ENCODE measurements around the gene DZIP3. TPM values are rescaled to one million over a fixed set of nuclear protein-coding genes. Genes with fewer than 3 reads are reported as not detected.
A peak's percentile ranks its signal among the peaks of the same experiment; 100 is the strongest.

Gene DZIP3
- polyA plus RNA-seq, 3 donors from 2014 or later = 6.8 to 11.7 (median 9.8) TPM

DNA sequence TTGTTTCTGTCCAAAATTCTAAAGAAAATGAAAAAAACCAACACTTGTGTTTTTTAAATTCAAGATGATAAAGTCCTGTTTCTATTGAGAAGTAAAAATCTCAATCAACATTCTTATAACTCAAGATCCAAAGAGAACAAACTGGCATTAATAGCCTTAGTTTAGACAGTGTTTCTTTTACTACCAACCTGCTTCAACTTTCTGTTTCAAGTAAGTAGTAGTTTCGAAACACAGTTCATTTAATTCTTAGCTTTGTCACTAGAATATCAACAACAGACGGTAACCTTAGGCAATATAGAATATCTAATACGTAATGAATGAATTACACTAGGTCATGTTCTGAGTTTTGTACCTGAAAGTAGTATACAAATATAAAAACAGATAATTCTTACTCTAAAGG lies 24.0 kb upstream of the DZIP3 start:
- peaks cover 0 to 5% (median 0%) of the 10 kb centered on the region in 3 donors for H3K36me3 Mint-ChIP-seq
- no peaks in the 10 kb centered on the region for H3K27me3 Mint-ChIP-seq (ENCODE audit: low read depth in 3 of 3)
- no peak overlapping the region for H3K4me3 Mint-ChIP-seq
- H3K9me3 Mint-ChIP-seq = no peaks in the 10 kb centered on the region
- no peak for DNase-seq
- no peak overlapping the region for H3K27ac Mint-ChIP-seq
- no peaks in the 10 kb centered on the region for H3K4me1 Mint-ChIP-seq

DNA sequence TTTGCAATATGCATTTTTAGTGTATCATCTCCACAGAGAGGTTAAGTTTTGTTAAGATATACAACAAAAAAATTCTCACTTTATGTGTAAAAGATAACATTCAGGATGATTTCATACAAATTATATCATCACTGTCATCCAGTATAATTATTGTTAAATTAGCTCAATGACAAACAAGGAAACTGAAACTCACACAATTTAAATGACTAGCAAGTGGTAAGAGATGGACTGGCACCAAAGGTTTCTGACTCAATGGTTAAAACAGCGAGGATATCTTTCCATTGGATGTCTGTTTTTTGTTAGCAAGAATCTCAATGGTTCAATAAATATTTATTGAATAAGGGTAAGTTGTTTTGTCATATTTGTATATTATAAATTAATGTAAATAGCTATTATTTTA lies 22.9 kb upstream of the DZIP3 start:
- Mint-ChIP-seq H3K36me3 (peaks cover 0 to 5% (median 0%) of the 10 kb centered on the region in 3 donors), H3K9me3 (no peaks in the 10 kb centered on the region), H3K4me3 (no peak overlapping the region), H3K27me3 (ENCODE audit: low read depth in 3 of 3) (no peaks in the 10 kb centered on the region), H3K27ac (no peak overlapping the region), H3K4me1 (no peaks in the 10 kb centered on the region)
- no peak for DNase-seq

DNA sequence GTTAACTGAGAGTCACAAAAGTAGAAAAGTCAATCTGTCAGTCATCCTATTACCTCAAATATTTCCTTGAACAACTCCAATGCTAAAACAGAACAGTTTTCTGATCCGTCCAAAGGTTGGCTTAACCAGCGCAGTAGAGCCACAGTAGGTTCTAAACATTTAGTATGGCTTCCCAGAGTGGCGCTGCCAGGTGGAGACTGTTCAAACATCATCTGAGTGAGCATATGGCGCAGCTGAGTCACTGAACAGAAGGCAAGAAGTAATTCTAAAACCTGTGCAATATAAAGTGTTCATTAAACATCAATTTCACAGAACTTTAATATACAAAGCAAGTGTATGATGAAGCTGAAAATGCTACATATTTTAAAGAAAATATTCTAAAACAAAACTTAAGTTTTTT lies 20.2 kb upstream of the DZIP3 start:
- H3K27me3 Mint-ChIP-seq (ENCODE audit: low read depth in 3 of 3) = no peaks in the 10 kb centered on the region
- no peaks in the 10 kb centered on the region for H3K4me1 Mint-ChIP-seq
- peaks cover 0 to 15% (median 15%) of the 10 kb centered on the region in 3 donors for H3K36me3 Mint-ChIP-seq

DNA sequence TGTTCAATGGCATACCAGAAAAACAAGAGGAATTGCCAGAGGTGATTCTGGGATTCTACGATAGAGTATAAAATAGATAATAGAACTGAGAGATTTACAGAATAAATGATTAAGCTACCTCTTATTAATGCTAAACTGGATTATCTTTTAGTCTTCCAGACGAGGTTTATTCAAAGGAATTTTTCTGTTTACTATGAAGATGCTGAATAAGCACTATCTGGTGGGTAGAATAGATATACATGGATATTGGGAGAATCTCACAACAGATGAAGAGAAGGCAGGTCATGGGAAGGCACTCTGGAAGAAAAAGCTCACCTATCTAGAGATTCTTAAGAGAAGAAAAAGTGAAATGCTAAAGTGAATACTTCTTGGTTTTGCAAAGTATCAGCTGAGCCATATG lies 11.5 kb upstream of the DZIP3 start:
- DNase-seq = no peak
- Mint-ChIP-seq H3K4me1 (no peaks in the 10 kb centered on the region), H3K4me3 (no peak overlapping the region), H3K27me3 (ENCODE audit: low read depth in 3 of 3) (no peaks in the 10 kb centered on the region), H3K9me3 (peaks cover 0 to 2% (median 0%) of the 10 kb centered on the region in 6 donors), H3K27ac (no peak overlapping the region), H3K36me3 (peaks cover 6 to 18% (median 9%) of the 10 kb centered on the region in 3 donors)

More for the DNA sequence above, 20.2 kb upstream of the DZIP3 start:
- peaks cover 0 to 2% (median 0%) of the 10 kb centered on the region in 6 donors for H3K9me3 Mint-ChIP-seq
- no peak overlapping the region for H3K4me3 Mint-ChIP-seq
- no peak for DNase-seq
- H3K27ac Mint-ChIP-seq = no peak overlapping the region

DNA sequence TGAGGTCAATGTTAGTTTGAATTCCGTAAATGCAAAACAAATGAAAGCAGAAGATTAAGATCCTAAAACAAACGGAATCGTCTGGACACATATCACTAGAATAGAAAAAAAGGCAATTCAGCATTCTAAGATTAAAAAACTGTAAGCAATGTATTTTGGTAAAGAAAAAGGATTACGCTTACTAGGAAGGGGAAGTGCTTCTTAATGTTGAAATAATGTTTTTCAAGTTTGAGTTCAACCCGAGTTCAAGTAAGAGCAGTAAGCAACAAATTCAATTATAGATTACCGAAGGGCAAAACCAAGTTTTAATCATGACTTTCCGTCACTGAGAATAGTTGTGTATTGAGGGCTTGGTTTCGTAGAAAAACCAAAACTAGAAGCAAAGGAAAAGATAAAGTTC lies 921 bp upstream of the DZIP3 start:
- Mint-ChIP-seq H3K4me3 (peak overlapping the region; percentile 91 to 100 (median 99)), H3K36me3 (no peaks in the 10 kb centered on the region), H3K4me1 (peaks cover 19 to 32% of the 10 kb centered on the region in 2 donors), H3K27ac (peak overlapping the region; percentile 94 to 100 (median 99)), H3K27me3 (ENCODE audit: low read depth in 3 of 3) (peaks cover 5 to 12% (median 9%) of the 10 kb centered on the region in 3 donors), H3K9me3 (no peaks in the 10 kb centered on the region)
- DNase-seq = peak in 1 of 3 donors; percentile 0

DNA sequence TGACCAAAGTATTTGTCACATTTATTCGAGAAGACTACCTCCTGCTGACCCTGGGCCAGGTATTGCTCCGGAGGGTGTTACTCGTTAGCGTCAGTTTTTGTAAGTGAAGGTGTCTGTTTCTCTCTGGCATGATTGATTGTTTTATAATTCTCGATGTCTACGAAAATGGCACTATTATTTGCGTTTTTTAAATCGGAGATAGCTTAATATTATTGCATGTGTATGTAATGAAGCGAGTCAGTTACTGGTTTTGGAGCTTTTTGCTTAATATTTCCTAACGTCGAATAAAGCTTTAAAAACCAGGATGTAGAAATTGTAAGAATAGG lies 439 bp downstream of the DZIP3 start:
- H3K4me1 Mint-ChIP-seq = peaks cover 19 to 32% of the 10 kb centered on the region in 2 donors

DNA sequence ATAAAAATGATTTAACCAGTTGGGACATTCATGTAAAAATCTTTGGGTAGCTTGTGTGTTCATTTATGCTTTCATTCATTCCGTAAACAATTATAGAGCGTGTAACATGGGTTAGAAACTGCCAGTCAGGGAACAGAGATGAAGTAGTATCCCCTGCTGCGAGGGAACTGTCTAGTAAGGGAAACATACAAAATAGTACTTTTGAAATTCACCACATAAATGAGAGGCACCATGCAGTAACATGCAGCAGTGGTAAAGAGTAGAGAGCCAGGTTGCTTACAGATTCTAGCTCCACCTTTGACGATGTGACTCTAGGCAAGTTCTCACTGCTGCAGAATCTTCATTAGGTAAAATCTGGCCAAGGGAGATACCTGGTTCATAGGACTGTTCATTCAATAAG lies 938 bp downstream of the DZIP3 start:
- H3K4me1 Mint-ChIP-seq = peaks cover 19 to 32% of the 10 kb centered on the region in 2 donors
- H3K27ac Mint-ChIP-seq = peak overlapping the region; percentile 94 to 100 (median 99)
- no peaks in the 10 kb centered on the region for H3K9me3 Mint-ChIP-seq
- DNase-seq = no peak
- peaks cover 5 to 12% (median 9%) of the 10 kb centered on the region in 3 donors for H3K27me3 Mint-ChIP-seq (ENCODE audit: low read depth in 3 of 3)
- H3K4me3 Mint-ChIP-seq = peak overlapping the region; percentile 91 to 100 (median 99)
- no peaks in the 10 kb centered on the region for H3K36me3 Mint-ChIP-seq

More for the DNA sequence above, 439 bp downstream of the DZIP3 start:
- Mint-ChIP-seq H3K27ac (peak overlapping the region; percentile 94 to 100 (median 99)), H3K36me3 (no peaks in the 10 kb centered on the region), H3K9me3 (no peaks in the 10 kb centered on the region), H3K4me3 (peak overlapping the region; percentile 91 to 100 (median 99)), H3K27me3 (ENCODE audit: low read depth in 3 of 3) (peaks cover 5 to 12% (median 9%) of the 10 kb centered on the region in 3 donors)
- DNase-seq = no peak

DNA sequence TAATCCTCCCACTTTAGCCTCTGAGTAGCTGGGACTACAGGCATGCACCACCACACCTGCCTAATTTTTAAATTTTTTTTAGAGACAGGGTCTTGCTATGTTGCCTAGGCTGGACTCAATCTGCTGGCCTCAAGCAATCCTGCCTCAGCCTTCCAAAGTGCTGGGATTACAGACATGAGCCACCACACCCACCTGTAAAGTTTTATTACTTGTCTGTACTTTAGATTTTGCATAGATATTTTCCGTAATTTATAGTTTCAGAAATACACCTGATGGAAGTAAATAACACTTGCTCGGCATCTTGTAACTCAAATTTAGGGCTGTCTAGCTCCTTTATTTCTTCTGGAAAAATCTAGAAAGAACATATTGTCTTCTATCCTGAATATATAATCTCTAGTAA lies 5.8 kb downstream of the DZIP3 start:
- Mint-ChIP-seq H3K36me3 (peaks cover 0 to 4% (median 0%) of the 10 kb centered on the region in 3 donors), H3K27me3 (ENCODE audit: low read depth in 3 of 3) (peaks cover 0 to 2% (median 1%) of the 10 kb centered on the region in 3 donors), H3K9me3 (no peaks in the 10 kb centered on the region), H3K27ac (no peak overlapping the region), H3K4me1 (peaks cover 6 to 11% of the 10 kb centered on the region in 2 donors), H3K4me3 (no peak overlapping the region)
- DNase-seq = no peak

DNA sequence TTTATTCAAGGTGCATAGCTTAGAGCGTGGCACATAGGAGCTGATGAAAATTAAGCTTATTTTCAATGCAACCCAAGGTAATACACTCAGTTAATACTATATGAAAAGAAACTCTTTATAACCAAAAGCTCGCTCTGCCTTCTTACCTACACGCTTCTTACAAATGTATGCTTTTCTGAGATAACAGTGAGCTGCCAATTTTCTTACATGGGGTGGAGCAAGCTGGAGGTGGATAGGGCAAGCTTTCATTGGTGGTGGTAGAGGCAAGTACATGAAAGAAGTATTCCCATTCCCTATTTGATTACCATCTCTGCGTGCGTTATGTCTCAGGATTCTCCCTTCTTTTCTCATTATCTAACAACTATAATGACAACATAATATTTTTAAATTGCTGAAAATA lies 8.9 kb downstream of the DZIP3 start:
- H3K27ac Mint-ChIP-seq = no peak overlapping the region
- no peaks in the 10 kb centered on the region for H3K9me3 Mint-ChIP-seq
- peaks cover 14 to 18% of the 10 kb centered on the region in 2 donors for H3K4me1 Mint-ChIP-seq
- peaks cover 0 to 4% (median 0%) of the 10 kb centered on the region in 3 donors for H3K36me3 Mint-ChIP-seq
- DNase-seq = no peak
- peaks cover 0 to 1% (median 0%) of the 10 kb centered on the region in 3 donors for H3K27me3 Mint-ChIP-seq (ENCODE audit: low read depth in 3 of 3)
- no peak overlapping the region for H3K4me3 Mint-ChIP-seq

DNA sequence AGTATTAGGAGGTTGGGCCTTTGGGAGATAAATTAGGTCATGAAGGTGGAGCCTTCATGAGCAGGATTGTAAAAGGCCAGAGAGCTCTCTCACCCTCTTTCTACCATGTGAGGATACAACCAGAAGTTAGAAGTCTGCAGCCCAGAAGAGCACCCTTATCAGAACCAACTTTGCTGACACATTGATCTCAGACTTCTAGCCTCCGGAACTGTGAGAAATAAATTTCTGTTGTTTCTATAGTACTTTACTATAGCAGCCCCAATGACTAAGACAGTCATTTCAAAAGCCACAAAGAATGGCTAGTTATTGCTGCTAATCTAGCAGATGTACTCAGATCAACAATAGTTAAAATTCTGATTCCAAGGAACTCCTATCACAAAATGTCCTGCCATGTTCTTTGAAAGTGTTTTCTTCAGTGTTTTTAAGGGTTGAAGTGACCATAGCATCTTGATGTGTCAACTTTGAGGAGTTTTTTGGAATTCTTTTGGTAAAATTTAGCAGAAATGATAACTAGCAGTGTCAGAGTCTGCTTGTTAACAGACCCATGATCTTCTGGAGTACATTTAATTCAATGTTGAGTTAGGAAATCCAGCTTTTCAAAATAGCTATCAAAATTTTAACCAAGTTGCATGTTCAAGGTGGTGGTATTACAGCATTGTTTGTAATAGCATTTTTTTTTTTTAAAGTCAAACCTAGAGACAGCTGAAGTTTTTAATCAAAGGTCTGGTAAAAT lies 10.3 kb downstream of the DZIP3 start:
- no peak for DNase-seq
- H3K4me1 Mint-ChIP-seq = peaks cover 29 to 33% of the 10 kb centered on the region in 2 donors
- H3K36me3 Mint-ChIP-seq = peaks cover 0 to 4% (median 0%) of the 10 kb centered on the region in 3 donors
- H3K27ac Mint-ChIP-seq = no peak overlapping the region
- H3K4me3 Mint-ChIP-seq = no peak overlapping the region
- H3K27me3 Mint-ChIP-seq (ENCODE audit: low read depth in 3 of 3) = peaks cover 0 to 2% (median 1%) of the 10 kb centered on the region in 3 donors
- H3K9me3 Mint-ChIP-seq = no peaks in the 10 kb centered on the region

DNA sequence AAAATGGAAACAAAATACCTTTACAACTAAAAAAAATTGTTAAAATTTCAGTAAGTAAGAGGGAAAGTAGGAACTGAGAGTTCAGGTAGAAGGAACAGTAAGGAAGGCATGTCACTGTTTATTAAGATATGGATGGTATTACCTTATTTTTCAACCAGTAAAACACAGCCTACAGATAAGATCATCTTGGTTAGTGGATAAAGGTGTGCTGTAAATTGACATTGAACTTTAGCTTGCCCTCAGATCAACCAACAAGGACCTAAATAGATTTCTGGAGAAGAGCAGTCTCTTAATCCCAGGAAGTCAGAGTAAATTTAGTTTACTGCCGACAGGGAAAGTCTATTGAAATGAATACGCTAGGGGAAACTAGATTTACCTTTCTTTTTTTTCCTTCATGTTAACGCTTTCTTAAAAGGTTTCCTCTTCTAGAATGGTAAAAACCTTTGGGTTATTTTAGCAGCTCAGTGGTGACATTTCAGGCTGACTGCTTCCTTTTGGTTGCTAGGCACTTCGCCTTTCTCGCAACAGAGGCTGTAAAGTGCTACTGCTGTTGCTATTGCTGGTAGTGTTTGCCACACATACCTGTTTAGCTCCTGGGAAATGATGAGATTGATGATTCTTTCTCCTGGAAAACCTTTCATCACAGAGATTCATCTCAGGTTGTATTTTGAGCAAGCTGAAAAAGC lies 12.9 kb downstream of the DZIP3 start:
- Mint-ChIP-seq H3K27ac (peak overlapping the region; percentile 54 to 94 (median 88)), H3K4me1 (peaks cover 32 to 42% of the 10 kb centered on the region in 2 donors), H3K27me3 (ENCODE audit: low read depth in 3 of 3) (peaks cover 0 to 2% (median 0%) of the 10 kb centered on the region in 3 donors), H3K4me3 (peak overlapping the region; percentile 62 to 83 (median 66)), H3K9me3 (no peaks in the 10 kb centered on the region), H3K36me3 (peaks cover 0 to 9% (median 0%) of the 10 kb centered on the region in 3 donors)
- DNase-seq = peak; percentile 34 to 40 (median 34)

DNA sequence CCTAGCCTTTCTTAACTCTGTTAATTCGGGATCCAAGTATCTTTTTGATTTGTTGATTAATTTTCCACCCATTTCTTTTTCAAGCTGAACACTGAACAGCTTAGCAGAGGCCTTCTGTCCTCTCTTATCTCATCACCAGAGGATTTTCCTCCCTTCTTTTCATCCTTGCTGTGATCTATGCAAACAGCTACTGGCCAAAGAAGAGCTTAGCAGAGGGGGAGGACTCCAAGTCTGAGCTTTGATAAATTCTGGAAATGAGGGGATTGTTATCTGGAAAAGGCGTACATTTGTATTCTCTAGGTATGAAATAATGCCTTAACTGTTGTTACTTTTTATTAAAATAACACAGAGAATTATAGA lies 13.4 kb downstream of the DZIP3 start:
- H3K27ac Mint-ChIP-seq = peak overlapping the region; percentile 54 to 94 (median 88)
- peaks cover 0 to 9% (median 3%) of the 10 kb centered on the region in 3 donors for H3K36me3 Mint-ChIP-seq
- peaks cover 32 to 42% of the 10 kb centered on the region in 2 donors for H3K4me1 Mint-ChIP-seq
- no peak for DNase-seq
- H3K4me3 Mint-ChIP-seq = peak overlapping the region; percentile 58 to 83 (median 66)
- H3K9me3 Mint-ChIP-seq = no peaks in the 10 kb centered on the region
- H3K27me3 Mint-ChIP-seq (ENCODE audit: low read depth in 3 of 3) = peaks cover 0 to 2% (median 0%) of the 10 kb centered on the region in 3 donors

DNA sequence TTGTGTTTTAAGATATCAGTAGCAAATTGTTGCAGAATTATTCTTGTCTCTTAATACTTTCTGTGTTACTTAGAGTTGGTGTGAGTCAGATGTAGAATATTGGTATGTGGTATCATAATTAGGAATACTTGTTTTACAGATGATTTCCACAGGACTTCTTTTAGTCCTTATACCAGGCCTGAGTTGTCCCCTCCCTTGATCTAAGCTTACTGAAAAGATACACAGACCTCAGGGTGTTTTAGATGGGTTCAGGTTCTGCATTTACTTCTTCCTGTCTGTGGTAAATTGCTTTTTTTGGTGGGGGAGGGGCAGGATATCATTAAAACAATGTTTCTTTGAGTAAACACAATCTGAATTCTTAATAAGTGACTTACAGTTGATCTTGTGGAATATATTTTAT lies 14.2 kb downstream of the DZIP3 start:
- DNase-seq = peak; percentile 18 to 29 (median 20)
- peak overlapping the region; percentile 37 to 94 (median 94) for H3K27ac Mint-ChIP-seq
- H3K4me3 Mint-ChIP-seq = peak overlapping the region; percentile 58 to 83 (median 66)
- H3K9me3 Mint-ChIP-seq = no peaks in the 10 kb centered on the region
- peaks cover 0 to 11% (median 5%) of the 10 kb centered on the region in 3 donors for H3K36me3 Mint-ChIP-seq
- peaks cover 32 to 42% of the 10 kb centered on the region in 2 donors for H3K4me1 Mint-ChIP-seq
- H3K27me3 Mint-ChIP-seq (ENCODE audit: low read depth in 3 of 3) = peaks cover 0 to 2% (median 0%) of the 10 kb centered on the region in 3 donors

DNA sequence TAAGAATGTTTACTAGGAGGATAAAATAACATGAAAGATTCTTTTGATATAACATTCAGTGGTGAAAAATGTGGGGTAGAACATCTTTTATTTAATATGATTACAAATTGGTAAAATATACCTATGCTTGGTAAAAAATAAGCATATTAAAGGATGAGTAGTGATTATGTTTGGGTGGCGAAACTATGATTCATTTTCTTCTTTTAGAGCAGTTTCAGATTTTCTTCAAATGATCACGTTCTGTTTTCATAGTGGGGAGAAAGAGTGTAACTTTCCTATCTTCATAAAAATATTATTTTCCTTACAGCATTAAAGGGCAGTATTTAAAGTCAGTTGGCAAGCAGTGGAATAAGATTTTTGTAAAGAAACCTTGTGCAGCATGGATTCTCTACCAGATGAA lies 15.5 kb downstream of the DZIP3 start:
- H3K36me3 Mint-ChIP-seq = peaks cover 0 to 15% (median 14%) of the 10 kb centered on the region in 3 donors
- H3K4me1 Mint-ChIP-seq = peaks cover 32 to 42% of the 10 kb centered on the region in 2 donors
- H3K9me3 Mint-ChIP-seq = no peaks in the 10 kb centered on the region
- no peak overlapping the region for H3K27ac Mint-ChIP-seq
- DNase-seq = no peak
- H3K27me3 Mint-ChIP-seq (ENCODE audit: low read depth in 3 of 3) = peaks cover 0 to 2% (median 0%) of the 10 kb centered on the region in 3 donors
- no peak overlapping the region for H3K4me3 Mint-ChIP-seq

Measured in immature natural killer cell (primary cell).